Islet precursor cell (in vitro differentiated cells): ENCODE data around the gene GNA12.
"Not testable (repeated sequence)": the region's sequence is repeated elsewhere in the genome, so short reads cannot be mapped to it uniquely, and the experiment has no call there.

Experiments used
- DNase-seq: peaks from one replicate; pipeline ENCODE4 v3.0.0-alpha.2; 2018

GNA12 gene

GRCh38 chr7:2864204-2864985 lies 20.3 kb upstream of the GNA12 start:
- no peak for DNase-seq

GRCh38 chr7:2863461-2864066 lies 19.5 kb upstream of the GNA12 start:
- peak; percentile 95 for DNase-seq

GRCh38 chr7:2862831-2863361 lies 18.8 kb upstream of the GNA12 start:
- DNase-seq: peak; percentile 70

DNA sequence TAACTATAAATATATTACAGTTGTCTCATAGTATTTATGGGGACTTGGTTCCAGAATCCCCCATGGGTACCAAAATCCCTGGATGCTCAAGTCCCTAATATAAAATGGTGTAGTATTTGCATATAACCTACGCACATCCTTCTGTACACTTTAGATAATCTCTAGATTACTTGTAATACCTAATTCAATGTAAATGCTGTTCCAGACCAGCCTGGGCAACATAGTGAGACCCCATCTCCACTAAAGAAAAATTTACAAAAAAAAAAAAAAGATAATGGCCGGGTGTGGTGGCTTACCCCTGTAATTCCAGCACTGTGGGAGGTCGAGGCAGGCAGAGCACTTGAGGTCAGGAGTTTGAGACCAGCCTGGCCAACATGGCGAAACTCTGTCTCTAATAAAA lies 17.4 kb upstream of the GNA12 start:
- no peak for DNase-seq

- no peak for DNase-seq
Measured at GRCh38 chr7:2860627-2861133, 16.6 kb upstream of the GNA12 start.

DNA sequence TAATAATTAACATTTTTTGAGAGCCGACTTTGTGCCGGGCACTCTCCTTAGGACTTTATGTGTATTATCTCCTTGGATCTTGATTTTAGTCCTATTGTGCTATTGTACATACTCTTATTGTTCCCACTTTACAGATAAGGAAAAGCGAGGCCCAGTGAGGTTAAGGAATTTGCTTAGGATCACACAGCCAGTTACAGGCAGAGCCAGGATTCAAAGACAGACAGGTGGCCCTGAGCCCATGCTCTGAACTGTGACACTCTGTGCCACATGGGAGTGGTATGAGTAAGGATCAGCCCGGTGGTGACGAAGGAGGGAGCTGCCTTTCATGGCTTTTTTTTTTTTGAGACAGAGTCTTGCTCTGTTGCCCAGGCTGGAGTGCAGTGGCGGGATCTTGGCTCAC lies 15.8 kb upstream of the GNA12 start:
- no peak for DNase-seq

- no peak for DNase-seq
Measured at GRCh38 chr7:2858621-2859020, 14.5 kb upstream of the GNA12 start.

DNA sequence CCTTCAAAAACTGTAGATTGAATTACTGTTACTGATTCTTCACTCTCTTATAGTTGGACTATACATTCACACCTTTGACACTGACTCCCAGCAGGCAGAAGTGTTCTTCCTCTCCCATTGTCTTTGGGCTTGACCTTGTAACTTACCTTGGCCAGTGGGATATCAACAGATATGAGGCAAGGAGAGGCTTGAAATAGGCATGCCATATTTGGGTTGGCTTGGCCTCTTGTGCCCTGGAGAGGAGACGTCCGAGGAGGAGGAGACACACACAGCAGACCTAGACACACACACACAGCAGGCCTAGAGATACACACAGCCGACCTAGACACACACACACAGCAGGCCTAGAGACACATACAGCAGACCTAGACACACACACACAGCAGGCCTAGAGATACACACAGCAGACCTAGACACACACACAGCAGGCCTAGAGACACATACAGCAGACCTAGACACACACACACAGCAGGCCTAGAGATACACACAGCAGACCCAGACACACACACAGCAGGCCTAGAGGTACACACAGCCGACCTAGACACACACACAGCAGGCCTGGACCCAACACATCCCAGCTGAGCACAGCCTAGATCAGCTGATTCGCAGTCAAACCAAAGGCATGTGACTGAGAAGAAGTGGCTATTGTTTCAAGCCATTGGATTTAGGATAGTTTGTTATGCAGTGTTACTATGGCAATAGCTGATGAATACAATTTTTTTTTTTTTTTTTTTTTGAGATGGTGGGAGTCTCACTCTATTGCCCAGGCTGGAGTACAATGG lies 12.5 kb upstream of the GNA12 start:
- no peak for DNase-seq

DNA sequence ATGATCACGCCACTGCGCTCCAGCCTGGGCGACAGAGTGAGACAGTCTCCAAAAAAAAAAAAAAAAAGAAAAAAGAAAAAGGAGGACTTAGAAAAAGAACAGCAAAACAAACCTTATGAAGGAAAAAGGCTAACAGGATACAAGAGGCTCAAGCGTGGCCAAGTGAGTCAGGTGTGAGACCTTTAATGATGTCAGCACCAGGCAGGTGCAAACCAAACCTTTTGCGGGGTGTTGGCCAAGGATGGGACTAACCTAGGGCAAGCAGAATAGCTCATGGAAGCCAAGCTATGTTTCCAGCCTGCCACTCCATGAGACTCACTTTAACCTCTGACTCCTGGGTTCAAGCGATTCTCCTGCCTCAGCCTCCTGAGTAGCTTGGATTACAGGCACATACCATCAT lies 11.3 kb upstream of the GNA12 start:
- DNase-seq: no peak

DNA sequence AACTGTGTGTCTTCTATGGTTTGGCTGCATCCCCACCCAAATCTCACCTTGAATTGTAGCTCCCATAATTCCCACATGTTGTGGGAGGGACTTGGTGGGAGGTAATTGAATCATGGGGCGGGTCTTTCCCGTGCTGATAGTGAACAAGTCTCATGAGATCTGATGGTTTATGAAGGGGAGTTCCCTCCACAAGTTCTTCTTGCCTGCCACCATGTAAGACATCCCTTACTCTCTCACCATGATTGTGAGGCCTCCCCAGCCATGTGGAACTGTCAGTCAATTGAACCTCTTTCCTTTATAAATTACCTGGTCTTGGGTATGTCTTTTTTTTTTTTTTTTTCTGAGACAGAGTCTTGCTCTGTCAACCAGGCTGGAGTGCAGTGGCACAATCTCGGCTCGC lies 9.4 kb upstream of the GNA12 start:
- not testable (repeated sequence) for DNase-seq

GRCh38 chr7:2853147-2853546 lies 9.0 kb upstream of the GNA12 start:
- no peak for DNase-seq

DNA sequence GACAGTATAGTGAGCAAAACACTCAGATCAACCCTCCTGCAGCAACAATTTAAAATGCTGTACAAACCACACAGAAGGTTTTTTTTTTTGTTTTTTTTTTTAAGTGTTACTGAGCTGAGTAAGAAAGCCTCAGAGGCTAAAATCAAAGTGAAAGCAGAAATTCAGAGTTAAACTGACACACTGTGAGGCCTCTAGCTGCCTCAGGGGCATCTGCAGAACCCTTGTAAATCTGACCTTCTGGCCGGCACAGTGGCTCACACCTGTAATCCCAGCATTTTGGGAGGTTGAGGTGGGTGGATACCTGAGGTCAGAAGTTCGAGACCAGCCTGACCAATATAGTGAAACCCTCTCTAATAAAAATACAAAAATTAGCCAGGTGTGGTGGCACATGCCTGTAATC lies 7.4 kb upstream of the GNA12 start:
- DNase-seq: no peak

- DNase-seq: no peak
Measured at GRCh38 chr7:2849941-2850766, 6.0 kb upstream of the GNA12 start.

DNA sequence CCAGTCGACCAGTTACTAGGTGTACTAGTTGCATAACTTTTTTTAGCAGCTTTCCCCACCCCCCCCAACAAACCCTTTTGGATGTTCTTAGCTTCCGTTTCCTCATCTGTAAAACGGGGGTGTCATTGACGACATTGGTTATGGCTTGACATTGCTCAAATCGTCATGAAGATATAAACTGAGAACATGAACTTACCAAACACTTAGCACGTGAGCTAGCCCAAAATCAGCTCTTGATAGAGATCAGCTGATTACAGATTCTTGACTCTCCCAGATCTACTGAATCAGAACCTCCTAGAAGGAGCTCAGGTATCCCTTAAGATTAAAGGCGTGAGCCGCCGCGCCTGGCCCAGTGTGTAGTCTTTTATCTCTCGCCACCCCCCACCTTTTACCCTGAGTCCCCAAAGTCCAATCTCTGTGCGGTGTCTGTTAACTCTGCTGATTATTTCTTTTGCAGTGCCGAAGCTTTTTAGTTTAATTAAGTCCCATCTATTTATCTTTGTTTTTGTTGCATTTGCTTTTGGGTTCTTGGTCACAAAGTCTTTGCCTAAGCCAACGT lies 1.0 kb upstream of the GNA12 start:
- DNase-seq: no peak

DNA sequence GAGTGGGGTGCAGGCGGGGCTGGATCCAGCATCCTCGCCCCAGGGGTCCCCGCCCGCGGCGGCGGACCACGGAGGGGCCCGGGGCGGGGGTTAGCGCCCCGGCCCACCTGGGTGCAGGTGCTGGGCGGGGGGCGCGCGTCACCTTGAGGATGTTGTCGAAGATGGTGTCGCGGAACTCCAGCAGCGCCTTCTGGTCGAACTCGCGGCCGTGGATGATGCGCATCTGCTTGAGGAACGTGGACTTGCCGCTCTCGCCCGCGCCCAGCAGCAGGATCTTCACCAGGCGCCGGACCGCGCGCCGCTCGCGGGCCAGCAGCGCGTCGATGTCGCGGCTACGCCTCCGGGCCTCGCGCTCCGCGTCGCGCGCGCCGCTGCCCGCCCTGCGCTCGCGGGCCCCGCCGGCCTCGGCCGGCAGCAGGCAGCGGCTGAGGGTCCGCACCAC lies 376 bp downstream of the GNA12 start:
- no peak for DNase-seq

DNA sequence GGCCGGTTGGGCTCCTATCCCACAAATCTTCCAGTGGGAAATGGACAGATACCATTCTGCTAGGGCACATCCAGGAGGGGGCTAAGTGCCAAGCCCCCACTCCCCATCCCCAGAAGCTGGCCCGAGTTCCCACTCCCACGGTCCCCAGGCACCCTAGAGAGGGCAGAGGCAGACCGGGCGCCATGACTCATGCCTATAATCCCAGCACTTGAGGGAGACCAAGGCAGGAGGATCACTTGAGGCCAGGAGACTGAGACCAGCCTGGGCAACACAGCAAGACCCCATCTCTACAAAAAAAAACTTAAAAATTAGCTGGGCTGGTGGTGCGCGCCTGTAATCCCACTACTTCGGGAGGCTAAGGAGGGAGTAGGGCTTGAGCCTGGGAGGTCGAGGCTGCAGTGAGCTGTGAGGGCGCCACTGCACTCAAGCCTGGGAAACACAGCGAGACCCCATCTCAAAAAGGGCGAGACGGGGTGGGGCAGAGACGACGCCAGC lies 870 bp downstream of the GNA12 start:
- DNase-seq: no peak

DNA sequence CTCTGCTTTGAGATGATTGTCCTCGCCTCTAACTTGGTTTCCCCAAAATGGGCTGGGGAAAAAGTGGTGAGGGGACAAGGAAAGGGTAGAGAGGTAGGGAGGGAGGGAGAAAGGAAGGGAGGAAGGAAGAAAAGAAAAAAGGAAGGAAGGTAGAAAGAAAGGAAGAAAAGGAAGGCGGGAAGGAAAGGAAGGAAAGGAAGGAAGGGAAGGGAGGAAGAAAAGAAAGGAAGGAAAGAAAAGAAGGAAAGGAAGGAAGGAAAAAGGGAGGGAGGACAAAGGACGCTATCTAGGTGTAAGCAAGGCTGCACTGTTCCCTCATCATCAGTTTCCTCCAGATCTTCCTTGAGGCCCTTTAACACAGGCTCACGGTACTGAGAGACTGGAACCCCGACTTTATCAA lies 2.2 kb downstream of the GNA12 start:
- DNase-seq: no peak

DNA sequence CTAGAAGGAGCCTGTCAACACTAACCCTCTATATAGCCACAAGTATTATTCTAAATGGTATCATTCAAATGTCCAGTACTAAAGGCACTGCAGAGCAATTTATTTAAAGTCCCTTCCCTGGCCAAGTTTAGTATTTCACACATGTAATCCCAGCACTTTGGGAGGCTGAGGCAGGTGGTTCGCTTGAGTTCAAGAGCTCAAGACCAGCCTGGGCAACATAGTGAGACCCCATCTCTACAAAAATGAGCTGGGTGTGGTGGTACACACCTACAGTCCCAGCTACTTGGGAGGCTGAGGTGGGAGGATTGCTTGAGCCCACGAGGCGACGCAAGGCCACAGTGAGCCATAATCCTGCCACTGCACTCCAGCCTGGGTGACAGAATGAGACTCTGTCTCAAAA lies 3.6 kb downstream of the GNA12 start:
- DNase-seq: no peak

DNA sequence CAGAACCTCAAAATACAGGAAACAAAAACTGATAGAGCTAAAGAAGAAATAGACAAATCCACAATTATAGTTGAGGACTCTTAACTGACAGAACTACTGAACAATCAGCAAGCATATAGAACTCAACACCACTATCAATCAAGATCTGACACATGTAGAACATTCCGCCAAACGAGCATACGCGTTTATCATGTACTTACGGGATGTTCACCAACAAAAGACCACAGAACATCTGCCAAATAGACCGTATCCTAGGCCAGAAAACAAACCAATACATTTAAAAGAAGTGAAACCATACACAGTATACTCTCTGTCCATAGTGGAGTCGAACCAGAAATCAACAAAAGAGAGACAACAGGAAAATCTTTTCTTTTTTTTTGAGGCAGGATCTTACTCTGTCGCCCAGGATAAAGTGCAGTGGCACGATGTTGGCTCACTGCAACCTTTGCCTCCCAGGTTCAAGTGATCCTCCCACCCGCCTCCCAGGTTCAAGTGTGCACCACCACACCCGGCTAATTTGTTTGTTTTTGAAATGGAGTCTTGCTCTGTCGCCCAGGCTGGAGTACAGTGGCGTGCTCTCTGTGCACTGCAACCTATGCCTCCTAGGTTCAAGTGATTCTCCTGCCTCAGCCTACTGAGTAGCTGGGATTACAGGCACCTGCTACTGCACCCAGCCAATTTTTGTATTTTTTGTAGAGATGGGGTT lies 5.1 kb downstream of the GNA12 start:
- DNase-seq: no peak

- no peak for DNase-seq
Measured at GRCh38 chr7:2838451-2838850, 5.7 kb downstream of the GNA12 start.

GRCh38 chr7:2837496-2837895 lies 6.6 kb downstream of the GNA12 start:
- DNase-seq: no peak
